ENCODE data around the gene SRRM1.

Gene SRRM1

DNA sequence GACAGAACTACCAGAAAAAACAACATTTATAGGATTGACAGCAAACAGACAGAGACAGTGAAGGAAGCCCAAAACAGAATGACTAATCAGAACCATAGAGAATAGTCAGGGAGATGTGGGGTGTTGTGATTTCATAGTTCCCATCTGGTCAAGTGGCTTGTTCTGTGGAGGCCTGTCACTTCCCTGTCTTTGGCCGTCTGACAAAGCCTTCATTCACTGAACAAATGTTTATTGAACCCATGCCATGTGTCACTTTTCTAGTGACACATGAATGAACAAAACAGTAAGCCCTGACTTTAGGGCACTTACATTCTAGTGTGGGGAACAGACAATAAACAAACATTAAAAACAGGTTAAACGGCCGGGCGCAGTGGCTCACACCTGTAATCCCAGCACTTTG is 3.2 kb upstream of the SRRM1 start:
- DNase-seq (ENCODE audit: low read depth, low spot score), result no peak
- in situ Hi-C loops (cut with HindIII; ENCODE audit: low sequenced_read_pairs), result no loop called here
- TF ChIP-seq, protein P1, sequence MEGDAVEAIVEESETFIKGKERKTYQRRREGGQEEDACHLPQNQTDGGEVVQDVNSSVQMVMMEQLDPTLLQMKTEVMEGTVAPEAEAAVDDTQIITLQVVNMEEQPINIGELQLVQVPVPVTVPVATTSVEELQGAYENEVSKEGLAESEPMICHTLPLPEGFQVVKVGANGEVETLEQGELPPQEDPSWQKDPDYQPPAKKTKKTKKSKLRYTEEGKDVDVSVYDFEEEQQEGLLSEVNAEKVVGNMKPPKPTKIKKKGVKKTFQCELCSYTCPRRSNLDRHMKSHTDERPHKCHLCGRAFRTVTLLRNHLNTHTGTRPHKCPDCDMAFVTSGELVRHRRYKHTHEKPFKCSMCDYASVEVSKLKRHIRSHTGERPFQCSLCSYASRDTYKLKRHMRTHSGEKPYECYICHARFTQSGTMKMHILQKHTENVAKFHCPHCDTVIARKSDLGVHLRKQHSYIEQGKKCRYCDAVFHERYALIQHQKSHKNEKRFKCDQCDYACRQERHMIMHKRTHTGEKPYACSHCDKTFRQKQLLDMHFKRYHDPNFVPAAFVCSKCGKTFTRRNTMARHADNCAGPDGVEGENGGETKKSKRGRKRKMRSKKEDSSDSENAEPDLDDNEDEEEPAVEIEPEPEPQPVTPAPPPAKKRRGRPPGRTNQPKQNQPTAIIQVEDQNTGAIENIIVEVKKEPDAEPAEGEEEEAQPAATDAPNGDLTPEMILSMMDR (IDR thresholded peaks at IDR 0.05; ENCODE audit: low read depth, low read length), result no peak
- no peak overlapping the region for H3K4me3 ChIP-seq (ENCODE audit: low read depth, low read length)

DNA sequence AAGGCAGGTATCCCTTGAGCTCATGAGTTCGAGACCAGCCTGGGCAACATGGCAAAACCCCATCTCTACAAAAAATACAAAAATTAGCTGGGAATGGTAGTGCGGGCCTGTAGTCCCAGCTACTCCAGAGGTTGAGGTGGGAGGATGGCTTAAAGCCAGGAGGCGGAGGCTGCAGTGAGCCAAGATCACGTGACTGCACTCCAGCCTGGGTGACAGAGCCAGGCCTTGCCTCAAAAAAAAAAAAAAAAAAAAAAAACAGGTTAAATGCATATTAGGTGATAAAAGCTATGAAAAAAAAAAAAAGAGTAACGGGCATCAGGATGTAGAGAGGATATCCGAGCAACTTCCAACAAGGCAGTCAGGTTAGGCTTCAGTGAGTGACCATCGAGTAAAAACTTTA is 2.8 kb upstream of the SRRM1 start:
- in situ Hi-C loops (cut with HindIII; ENCODE audit: low sequenced_read_pairs), result no loop called here
- H3K4me3 ChIP-seq (ENCODE audit: low read depth, low read length), result no peak overlapping the region
- TF ChIP-seq, protein P1 (IDR thresholded peaks at IDR 0.05; ENCODE audit: low read depth, low read length), result no peak
- no peak for DNase-seq (ENCODE audit: low read depth, low spot score)

DNA sequence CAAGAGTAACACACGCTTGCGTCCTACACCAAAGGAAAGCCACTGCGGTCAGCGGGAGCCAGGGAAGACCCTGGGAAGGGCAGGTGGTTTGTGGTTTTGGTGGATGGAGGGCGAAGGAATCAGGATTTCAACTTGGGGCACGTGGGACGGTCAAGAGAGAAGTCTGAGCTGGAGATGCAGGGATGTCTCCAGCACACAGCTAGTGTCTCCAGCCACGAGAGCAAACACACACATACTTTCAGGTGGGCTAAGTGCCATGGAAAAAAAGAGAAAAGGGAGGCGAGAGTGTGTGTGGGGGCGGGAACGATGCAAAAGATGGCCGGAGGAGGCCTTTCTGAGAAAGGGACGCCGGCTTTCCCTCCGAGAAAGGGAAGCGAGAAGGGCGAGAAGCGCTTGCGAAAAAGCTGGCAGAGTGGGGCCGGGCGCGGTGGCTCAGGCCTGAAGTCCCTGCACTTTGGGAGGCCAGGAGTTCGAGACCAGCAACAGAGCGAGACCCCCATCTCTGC is 1.4 kb upstream of the SRRM1 start:
- peak; percentile 7 for DNase-seq (ENCODE audit: low read depth, low spot score)
- TF ChIP-seq, protein P1 (IDR thresholded peaks at IDR 0.05; ENCODE audit: low read depth, low read length), result no peak
- peak overlapping the region; percentile 73 for H3K4me3 ChIP-seq (ENCODE audit: low read depth, low read length)
- in situ Hi-C loops (cut with HindIII; ENCODE audit: low sequenced_read_pairs), result no loop called here

DNA sequence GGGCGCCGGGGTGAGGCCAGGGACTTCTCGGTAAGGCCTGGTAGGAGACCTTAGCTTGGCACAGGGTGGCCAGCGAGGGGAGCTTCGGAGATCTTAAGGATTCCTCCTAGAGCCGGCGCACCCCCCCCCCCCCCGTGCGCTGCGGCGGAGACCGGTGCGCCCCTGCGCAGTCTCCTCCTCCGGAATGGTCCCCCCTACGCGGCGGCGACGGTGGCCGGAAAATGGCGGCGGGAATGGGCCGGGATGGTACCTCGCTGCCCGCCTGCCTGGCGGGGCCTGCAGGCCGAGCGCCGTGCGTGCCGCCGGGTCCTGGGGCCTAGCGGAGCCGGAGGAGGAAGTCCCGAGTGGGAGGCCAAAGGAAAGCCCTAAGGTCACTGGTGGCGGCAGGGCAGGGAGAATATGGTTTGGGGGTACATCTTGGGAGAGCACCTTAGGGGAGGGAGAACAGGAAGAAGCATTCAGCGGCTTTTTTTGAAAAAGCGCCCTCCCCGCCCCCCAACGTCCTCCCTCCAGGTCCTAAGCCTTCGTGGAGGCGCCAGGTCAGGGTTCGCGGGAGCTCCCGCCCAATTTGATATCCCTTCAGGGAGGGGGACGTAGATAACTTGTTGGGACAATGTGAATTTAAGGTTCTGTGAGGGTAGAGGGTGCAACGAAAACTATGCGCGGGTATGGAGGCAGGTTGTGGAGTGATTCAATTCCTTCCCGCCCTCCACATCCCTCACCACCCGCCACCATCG is 429 bp downstream of the SRRM1 start:
- in situ Hi-C loops (cut with HindIII; ENCODE audit: low sequenced_read_pairs), result no loop called here
- DNase-seq (ENCODE audit: low read depth, low spot score), result no peak
- peak overlapping the region; percentile 96 for H3K4me3 ChIP-seq (ENCODE audit: low read depth, low read length)
- TF ChIP-seq, protein P1 (IDR thresholded peaks at IDR 0.05; ENCODE audit: low read depth, low read length), result no peak

DNA sequence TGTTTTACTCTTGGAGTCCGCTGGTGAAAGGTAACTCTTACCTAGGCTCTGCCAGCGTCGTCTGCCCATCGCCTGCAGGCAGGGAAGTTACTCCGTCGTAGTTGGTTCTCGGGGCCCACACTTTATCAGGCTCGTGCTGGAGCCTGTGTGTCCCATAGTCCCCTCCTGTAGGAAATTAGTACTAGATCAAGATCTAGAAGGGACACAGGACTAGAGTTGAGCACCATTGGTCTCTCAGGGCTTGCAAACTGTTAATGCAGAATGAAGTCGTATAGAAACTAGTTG is 940 bp downstream of the SRRM1 start:
- in situ Hi-C loops (cut with HindIII; ENCODE audit: low sequenced_read_pairs), result no loop called here
- H3K4me3 ChIP-seq (ENCODE audit: low read depth, low read length), result peak overlapping the region; percentile 96
- TF ChIP-seq, protein P1 (IDR thresholded peaks at IDR 0.05; ENCODE audit: low read depth, low read length), result no peak
- no peak for DNase-seq (ENCODE audit: low read depth, low spot score)

DNA sequence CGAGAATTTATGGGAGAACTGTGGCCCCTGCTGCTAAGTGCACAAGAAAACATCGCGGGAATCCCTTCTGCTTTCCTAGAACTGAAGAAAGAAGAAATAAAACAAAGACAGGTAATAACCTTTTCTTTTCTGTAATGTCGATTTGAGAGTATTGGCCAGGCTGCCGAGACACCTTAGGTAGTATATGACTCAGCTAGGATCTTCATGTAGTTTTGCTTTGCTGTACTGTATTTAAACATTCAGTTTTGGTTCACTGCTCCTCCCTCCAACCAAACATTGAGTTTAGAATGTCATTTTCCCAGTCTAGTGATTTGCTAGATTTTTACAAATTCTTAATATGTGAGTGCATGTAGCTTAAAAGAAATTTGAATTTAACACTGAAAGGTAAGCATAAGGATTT is 5.8 kb downstream of the SRRM1 start:
- no peak for DNase-seq (ENCODE audit: low read depth, low spot score)
- H3K4me3 ChIP-seq (ENCODE audit: low read depth, low read length), result no peak overlapping the region
- in situ Hi-C loops (cut with HindIII; ENCODE audit: low sequenced_read_pairs), result no loop called here
- TF ChIP-seq, protein P1 (IDR thresholded peaks at IDR 0.05; ENCODE audit: low read depth, low read length), result no peak
